ENCODE results near the gene CEBPG. TPM values are rescaled to one million over a fixed set of nuclear protein-coding genes. Genes with fewer than 3 reads are reported as not detected.

Gene CEBPG
- total RNA-seq, 1 experiment from 2014 or later = 51.1 TPM

DNA sequence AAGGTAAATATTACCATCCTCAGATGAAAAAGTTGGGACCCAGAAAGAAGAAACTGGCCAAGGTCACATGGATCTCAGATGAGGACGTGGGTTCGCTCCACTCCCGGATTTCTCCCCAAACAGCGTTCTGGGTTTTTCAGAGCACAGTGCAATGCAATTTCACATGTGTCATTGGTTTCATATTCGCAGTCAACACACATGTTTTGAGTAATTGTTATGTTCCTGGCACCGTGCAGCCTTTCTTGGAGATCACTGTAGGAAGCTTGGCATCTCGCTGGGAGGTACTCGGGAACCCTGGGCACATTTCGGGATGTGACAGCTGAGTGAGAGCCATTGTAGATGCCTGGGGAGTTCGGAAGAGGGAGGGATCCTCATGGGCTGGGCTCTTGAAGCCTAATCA is 26.2 kb upstream of the CEBPG start:
- Histone ChIP-seq H3K9me3 (ENCODE audit: control insufficient read depth in 1 of 2, insufficient read depth in 1 of 2, low read depth in 1 of 2, low read length in 2 of 2) (no peaks in the 10 kb centered on the region), H3K27ac (ENCODE audit: low read depth, low read length) (no peak overlapping the region), H3K9ac (ENCODE audit: low read length) (no peak overlapping the region), H3K9me2 (ENCODE audit: insufficient read depth) (no peaks in the 10 kb centered on the region), H3K79me2 (ENCODE audit: insufficient read depth, low read length) (no peaks in the 10 kb centered on the region), H3K27me3 (ENCODE audit: insufficient read depth, low read length) (peaks cover 16% of the 10 kb centered on the region; the same call in 1 of the 2 replicates), H3K4me2 (ENCODE audit: low read length) (no peak overlapping the region), H3K36me3 (ENCODE audit: control insufficient read depth in 1 of 2, insufficient read depth in 2 of 2, low read length in 2 of 2) (no peaks in the 10 kb centered on the region), H3K4me3 (replicated peaks in 1 of 2; ENCODE audit: low read depth in 1 of 2, low read length in 2 of 2) (no peak overlapping the region), H2AFZ (ENCODE audit: low read depth, low read length, poor library complexity, severe bottlenecking) (no peak overlapping the region), H4K20me1 (ENCODE audit: insufficient read depth) (no peaks in the 10 kb centered on the region), H3K4me1 (ENCODE audit: control insufficient read depth in 1 of 2, insufficient read depth in 2 of 2, low read length in 2 of 2) (no peaks in the 10 kb centered on the region; a peak in 1 of 4 replicates)
- ChIA-PET RAD21 (ENCODE audit: low non-redundant PET in 1 of 2, low total read pairs in 2 of 2, uncharacterized antibody in 2 of 2, unreplicated experiment in 2 of 2) (no interaction called here), CTCF (no interaction called here), POLR2A (no interaction called here)
- no peak for ATAC-seq
- intact Hi-C loops (cut with micrococcal nuclease) = no loop called here
- no peak for DNase-seq (ENCODE audit: low read depth, low spot score)
- TF ChIP-seq SIN3A (IDR thresholded peaks at IDR 0.05; ENCODE audit: low read depth) (no peak), CBX3 (IDR thresholded peaks at IDR 0.05; ENCODE audit: low read depth) (no peak), POLR2AphosphoS5 (IDR thresholded peaks at IDR 0.05; ENCODE audit: low read depth, low read length) (no peak), POLR2A (IDR thresholded peaks at IDR 0.05; ENCODE audit: borderline replicate concordance, extremely low read depth, insufficient read depth, insufficient read length) (no peak), TCF7L2 (IDR thresholded peaks at IDR 0.05; ENCODE audit: borderline replicate concordance, extremely low read depth, insufficient read depth, insufficient read length) (no peak), JUND (IDR thresholded peaks at IDR 0.05) (no peak), ELF1 (IDR thresholded peaks at IDR 0.05; ENCODE audit: borderline replicate concordance, low read depth) (no peak), ZFX (IDR thresholded peaks at IDR 0.05) (no peak), SRF (IDR thresholded peaks at IDR 0.05; ENCODE audit: low read depth) (no peak), SP1 (IDR thresholded peaks at IDR 0.05; ENCODE audit: low read depth) (no peak), ZNF274 (IDR thresholded peaks at IDR 0.05; ENCODE audit: low read depth, low read length) (no peak)
- TF ChIP-seq, protein P1, sequence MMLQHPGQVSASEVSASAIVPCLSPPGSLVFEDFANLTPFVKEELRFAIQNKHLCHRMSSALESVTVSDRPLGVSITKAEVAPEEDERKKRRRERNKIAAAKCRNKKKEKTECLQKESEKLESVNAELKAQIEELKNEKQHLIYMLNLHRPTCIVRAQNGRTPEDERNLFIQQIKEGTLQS (IDR thresholded peaks at IDR 0.05) = no peak
- TF ChIP-seq, protein P2, sequence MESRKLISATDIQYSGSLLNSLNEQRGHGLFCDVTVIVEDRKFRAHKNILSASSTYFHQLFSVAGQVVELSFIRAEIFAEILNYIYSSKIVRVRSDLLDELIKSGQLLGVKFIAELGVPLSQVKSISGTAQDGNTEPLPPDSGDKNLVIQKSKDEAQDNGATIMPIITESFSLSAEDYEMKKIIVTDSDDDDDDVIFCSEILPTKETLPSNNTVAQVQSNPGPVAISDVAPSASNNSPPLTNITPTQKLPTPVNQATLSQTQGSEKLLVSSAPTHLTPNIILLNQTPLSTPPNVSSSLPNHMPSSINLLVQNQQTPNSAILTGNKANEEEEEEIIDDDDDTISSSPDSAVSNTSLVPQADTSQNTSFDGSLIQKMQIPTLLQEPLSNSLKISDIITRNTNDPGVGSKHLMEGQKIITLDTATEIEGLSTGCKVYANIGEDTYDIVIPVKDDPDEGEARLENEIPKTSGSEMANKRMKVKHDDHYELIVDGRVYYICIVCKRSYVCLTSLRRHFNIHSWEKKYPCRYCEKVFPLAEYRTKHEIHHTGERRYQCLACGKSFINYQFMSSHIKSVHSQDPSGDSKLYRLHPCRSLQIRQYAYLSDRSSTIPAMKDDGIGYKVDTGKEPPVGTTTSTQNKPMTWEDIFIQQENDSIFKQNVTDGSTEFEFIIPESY (IDR thresholded peaks at IDR 0.05; ENCODE audit: extremely low read depth, insufficient replicate concordance, low read length) = no peak
- no TSS peak for BruUV-seq (replicated peaks)
